HG02571 (cell line): ENCODE measurements around the gene ARHGEF4.

Experiments
- ATAC-seq: cut with Tn5 transposase; IDR thresholded peaks from one replicate; pipeline ENCODE4 v1.9.1; 2021; ENCODE audit warnings: mild to moderate bottlenecking, moderate library complexity; ENCODE audit not compliant: unreplicated experiment

The ARHGEF4 gene

GRCh38 chr2:130834931-130835765 is 1.6 kb upstream of the ARHGEF4 start:
- no peak for ATAC-seq

DNA sequence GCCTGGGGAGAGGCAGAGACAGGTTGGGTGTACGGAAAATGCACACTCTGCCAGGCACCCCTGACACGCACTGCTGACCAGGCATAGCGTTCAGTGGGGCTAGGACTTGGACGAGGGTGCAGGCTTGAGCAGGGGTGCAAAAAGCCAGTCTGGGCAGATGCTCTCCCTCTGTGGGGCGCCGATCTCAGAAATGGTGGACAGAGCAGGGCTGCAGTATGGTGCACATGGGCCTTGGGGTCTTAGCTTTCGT is 1.0 kb upstream of the ARHGEF4 start:
- ATAC-seq = no peak

DNA sequence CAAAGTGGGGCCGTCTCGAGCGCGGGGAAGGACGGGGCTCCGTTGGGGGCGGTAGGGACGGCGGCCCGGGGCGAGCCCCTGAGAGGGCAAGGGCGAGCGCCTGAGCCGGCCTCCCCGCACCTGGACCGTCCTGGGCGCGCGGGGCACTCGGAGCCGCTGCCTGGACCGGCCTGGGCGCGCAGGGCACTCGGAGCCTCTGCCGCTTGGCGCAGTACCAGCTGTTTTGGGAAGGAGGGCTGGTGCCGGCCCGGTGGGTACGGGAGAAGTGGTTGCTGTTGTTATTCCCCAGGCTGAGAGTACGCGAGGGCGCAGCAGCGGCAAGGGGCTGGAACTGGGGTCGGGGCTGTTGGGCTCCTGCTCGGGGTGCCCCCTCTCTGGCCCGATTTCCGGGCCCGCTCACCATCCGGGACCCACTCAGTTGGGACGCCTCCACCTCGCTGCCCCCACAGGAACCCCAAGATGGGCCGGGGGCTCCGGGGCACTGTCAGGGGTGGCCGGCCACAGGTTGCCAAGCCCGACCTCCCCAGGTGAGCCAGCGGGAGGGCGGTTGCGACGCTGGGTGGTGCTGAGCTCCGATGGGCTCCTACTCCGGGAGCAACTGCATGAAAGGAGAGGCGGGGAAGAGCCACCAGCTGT is 579 bp downstream of the ARHGEF4 start:
- ATAC-seq = no peak

DNA sequence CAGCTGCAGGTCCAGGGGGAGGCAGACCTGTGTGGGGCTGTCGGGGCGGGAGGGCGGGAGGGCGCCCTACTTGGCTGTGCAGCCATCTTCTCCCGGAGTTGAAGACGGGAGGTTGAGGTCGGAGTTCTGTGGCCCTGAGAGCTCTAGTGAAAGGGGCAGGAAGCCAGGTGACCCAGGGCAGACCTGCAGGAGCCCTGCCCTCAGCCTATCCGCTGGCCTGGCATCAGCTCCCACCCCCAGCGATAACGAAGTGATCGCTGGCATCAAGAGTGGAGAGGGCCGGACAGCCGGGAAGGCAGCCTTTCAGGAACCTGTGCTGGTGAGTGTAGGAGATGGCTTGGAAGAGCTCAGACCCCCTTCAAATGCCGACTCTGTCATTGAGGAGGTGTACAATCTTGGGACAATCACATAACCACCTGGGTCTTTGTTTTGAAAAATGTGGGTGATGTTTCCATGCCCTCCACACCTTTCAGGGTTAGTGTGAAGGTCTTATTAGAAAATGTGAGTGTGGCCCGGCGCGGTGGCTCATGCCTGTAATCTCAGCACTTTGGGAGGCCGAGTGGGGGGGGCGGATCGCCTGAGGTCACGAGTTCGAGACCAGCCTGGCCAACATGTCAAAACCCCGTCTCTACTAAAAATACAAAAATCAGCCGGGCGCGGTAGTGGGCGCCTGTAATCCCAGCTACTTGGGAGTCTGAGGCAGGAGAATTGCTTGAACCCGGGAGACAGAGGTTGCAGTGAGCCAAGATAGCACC is 1.3 kb downstream of the ARHGEF4 start:
- ATAC-seq = no peak

- ATAC-seq = no peak
These were observed 2.5 kb downstream of the ARHGEF4 start for GRCh38 chr2:130839011-130839780.

DNA sequence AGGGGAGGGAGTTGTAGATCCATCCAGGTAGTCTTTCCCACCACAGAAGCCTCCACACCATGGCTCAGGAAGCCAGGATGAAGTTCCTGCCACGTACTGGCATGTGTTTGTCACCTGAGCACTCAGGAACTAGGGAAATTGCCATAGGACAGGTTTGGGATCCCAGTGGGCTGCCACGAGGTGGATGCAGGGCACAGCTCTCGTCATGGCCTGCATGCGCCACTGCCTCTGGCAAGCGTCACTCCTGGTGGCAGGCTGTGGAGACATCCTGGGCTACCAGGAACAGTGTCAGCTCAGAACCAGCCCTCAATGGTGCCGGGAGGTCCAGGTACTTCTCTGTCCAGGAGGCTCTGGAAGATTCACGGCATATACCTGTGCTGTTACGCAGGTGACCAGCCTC is 3.8 kb downstream of the ARHGEF4 start:
- ATAC-seq = no peak

GRCh38 chr2:130841741-130842365 is 5.1 kb downstream of the ARHGEF4 start:
- no peak for ATAC-seq

GRCh38 chr2:130842770-130843169 is 6.1 kb downstream of the ARHGEF4 start:
- ATAC-seq = no peak

DNA sequence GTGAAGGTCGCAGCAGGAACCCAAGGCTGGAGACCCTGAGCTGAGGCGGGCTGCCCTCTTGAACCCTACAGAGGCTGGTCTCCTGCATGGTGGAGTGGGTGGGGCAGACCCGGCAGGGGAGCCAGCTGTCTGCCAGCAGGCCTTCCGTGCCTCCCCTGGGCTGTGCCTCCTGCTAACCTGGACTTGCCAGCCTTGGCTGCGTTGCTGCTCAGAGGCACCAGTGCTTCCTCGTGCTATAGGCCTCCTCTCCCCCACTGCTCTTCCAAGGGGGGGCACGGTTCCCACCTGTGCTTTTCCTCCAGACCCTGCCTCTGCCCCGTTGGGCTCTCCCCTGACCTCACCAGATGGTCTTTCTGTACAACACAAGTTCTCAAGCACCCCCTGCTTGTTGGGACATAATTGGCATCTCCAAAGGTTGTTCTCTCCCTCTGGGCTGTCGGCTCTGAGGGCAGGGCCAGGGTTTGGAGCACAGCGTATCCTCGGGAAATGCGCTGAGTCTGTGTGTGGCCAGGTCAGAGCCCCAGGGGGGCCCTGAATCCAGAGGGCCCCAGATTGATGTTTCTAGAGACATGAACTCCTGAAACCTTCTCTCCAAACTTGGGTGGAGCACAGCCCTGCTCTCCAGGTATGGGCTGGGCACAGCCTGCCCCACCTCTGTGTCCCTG is 6.7 kb downstream of the ARHGEF4 start:
- no peak for ATAC-seq

GRCh38 chr2:130844161-130844560 is 7.4 kb downstream of the ARHGEF4 start:
- ATAC-seq = no peak

DNA sequence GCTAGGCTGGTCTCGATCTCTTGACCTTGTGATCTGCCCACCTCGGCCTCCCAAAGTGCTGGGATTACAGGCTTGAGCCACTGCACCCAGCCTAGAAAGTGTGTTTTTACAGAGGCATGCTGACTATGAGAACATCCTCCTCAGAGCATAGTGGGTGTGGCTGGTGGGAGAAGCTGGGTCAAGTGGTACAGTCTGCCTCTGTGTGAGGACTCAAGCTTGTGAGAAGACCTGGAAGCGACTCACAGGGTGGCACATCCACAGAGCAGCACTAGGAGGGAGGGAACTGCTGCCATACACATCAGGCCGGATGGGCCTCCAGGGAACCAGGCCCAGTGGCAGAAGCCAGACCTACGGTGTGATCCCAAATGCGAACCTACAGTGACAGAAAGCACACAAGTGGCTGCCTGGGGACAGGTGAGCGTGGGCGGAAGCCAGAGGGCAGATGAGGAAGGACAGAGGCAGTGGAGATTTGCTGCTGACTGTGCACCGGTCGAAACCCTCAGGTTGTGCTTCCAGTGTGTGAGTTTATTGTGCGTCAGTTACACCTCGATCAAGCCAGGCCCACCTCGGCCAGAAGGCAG is 8.9 kb downstream of the ARHGEF4 start:
- no peak for ATAC-seq

DNA sequence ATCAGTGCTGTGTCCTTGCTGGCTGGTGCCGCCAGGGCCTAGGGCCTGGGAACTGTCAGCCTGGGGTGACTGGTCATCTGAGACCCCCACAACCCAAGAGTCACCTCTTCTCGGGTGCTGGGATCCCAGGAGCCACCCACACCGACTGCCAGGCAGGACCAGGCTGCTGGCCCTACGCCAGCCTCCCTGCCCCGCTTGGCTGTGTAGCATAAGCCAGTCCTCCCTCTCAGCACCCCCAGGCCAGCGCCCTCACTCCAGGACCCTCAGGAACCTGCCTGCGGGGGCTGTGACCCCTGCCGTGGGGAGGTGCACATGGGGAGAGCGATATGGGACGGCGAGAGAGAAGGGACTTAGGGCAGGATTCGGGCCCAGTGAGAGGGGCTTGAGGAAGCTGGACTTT is 9.5 kb downstream of the ARHGEF4 start:
- ATAC-seq = no peak

DNA sequence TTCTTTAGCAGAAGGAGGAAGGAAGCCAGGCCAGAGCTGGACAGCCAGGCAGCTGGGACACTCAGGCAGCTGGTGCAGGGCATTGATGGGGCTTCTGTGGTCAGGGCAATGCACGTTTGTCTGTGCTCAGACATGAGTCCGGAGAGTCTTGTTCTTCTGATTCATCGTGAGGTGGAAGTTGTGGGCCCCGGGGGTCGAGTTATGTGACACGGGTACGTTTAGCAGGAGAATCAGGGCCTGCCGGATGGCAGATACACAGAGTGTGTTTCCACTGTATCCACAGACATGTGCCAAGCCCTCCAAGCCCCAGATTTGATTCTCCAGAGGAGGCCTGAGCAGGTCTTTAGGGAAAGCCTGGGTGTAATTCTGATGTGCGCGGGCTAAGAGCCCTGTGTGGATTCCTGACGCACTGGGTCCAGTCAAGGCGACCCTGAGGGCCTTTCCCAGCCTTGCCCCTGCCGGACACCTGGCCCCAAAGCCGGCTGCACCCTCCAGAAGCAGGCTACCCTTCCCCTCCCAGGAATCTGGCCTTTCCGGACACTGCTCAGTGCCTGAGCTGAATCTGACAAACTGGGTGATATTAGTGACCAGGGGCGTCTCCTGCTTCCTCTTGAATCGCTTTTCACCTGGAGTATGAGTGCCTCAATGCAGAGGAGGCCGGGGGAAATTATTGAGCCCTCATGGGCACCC is 10.1 kb downstream of the ARHGEF4 start:
- ATAC-seq = no peak

- ATAC-seq = no peak
These were observed 11.2 kb downstream of the ARHGEF4 start for GRCh38 chr2:130847776-130848525.

- no peak for ATAC-seq
These were observed 12.0 kb downstream of the ARHGEF4 start for GRCh38 chr2:130848526-130849210.

GRCh38 chr2:130849896-130850787 is 13.4 kb downstream of the ARHGEF4 start:
- ATAC-seq = no peak
